Astrocyte of the cerebellum (primary cell): Measurements from ENCODE around the gene IL10RA.

Source experiments
- DNase-seq: peaks from one replicate; pipeline ENCODE4 v3.0.0-alpha.2; 2011; ENCODE audit warnings: low read depth
- H3K4me3 ChIP-seq: 2 replicates; pipeline ENCODE4 v1.5.1; 2011; ENCODE audit warnings: mild to moderate bottlenecking, low read depth, low read length, moderate library complexity
- CTCF ChIP-seq: IDR thresholded peaks from 2 replicates; pipeline ENCODE4 v1.5.1; 2012; ENCODE audit warnings: low read length, low read depth, moderate library complexity, mild to moderate bottlenecking; ENCODE audit errors: missing control alignments
- in situ Hi-C: cut with HindIII; loops from 2 replicates; pipeline ENCODE4 v1.10.0; 2017; ENCODE audit warnings: low sequenced_read_pairs

The IL10RA gene

GRCh38 chr11:117962826-117963225 is 23.4 kb upstream of the IL10RA start:
- no peak for DNase-seq
- in situ Hi-C loops, result no loop called here
- H3K4me3 ChIP-seq, result no peak overlapping the region
- no peak for TF ChIP-seq CTCF

- no peak for TF ChIP-seq CTCF
- no peak overlapping the region for H3K4me3 ChIP-seq
- DNase-seq, result no peak
- in situ Hi-C loops, result no loop called here
Observed at GRCh38 chr11:117966908-117967307, 19.3 kb upstream of the IL10RA start.

- no peak for TF ChIP-seq CTCF
- no peak overlapping the region for H3K4me3 ChIP-seq
- no peak for DNase-seq
- in situ Hi-C loops, result no loop called here
Observed at GRCh38 chr11:117969160-117969991, 16.8 kb upstream of the IL10RA start.

GRCh38 chr11:117970400-117971024 is 15.7 kb upstream of the IL10RA start:
- no peak for TF ChIP-seq CTCF
- DNase-seq, result no peak
- in situ Hi-C loops, result loop anchor here (5.0 kb wide), 1 partner anchor 52 kb away; no protein-coding TSS in a partner anchor
- H3K4me3 ChIP-seq, result no peak overlapping the region

GRCh38 chr11:117972044-117972443 is 14.2 kb upstream of the IL10RA start:
- in situ Hi-C loops, result loop anchor here (5.0 kb wide), 1 partner anchor 50 kb away; no protein-coding TSS in a partner anchor
- no peak for TF ChIP-seq CTCF
- H3K4me3 ChIP-seq, result no peak overlapping the region
- no peak for DNase-seq

- in situ Hi-C loops, result loop anchor here (5.0 kb wide), 1 partner anchor 49 kb away; no protein-coding TSS in a partner anchor
- TF ChIP-seq CTCF, result no peak
- H3K4me3 ChIP-seq, result no peak overlapping the region
- no peak for DNase-seq
Observed at GRCh38 chr11:117972629-117973502, 13.3 kb upstream of the IL10RA start.
